ENCODE results near the gene RUNX1. TPM values are rescaled to one million over a fixed set of nuclear protein-coding genes. Genes with fewer than 3 reads are reported as not detected.

Gene RUNX1
- polyA plus RNA-seq, 3 donors = 6.2 to 49.7 (median 8.7) TPM

DNA sequence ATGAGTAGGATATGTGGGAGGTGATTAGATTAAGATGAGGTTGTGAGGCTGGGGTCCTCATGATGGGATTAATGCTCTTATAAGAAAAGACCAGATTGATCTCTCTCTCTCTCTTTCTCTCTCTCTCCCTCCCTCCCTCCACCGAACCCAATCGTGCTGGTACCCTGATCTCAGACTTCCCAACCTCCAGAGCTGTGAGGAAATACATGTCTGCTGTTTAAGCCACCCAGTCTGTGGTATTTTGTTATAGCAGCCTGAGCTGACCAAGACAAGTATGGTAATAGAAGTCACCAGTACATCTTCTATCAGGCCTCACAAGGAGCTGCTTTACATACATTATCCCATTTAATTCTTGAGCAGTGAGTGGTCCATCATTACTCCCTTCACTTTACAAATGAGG is 149.8 kb downstream of the RUNX1 start:
- intact Hi-C loops (cut with micrococcal nuclease) = loop anchor here in 1 of 2 donors (10.0 kb wide), 1 partner anchor 45 kb away; no protein-coding TSS in a partner anchor
- no CpG with 5 or more reads among the region's 2 CpGs for WGBS (ENCODE audit: insufficient coverage)

GRCh38 chr21:34897828-34898227 is 151.3 kb downstream of the RUNX1 start:
- peaks cover 20 to 33% of the 10 kb centered on the region in 2 donors for H3K36me3 Mint-ChIP-seq
- peaks cover 0 to 16% (median 6%) of the 10 kb centered on the region in 7 donors for H3K9me3 Mint-ChIP-seq
- Histone ChIP-seq H3K79me2 (ENCODE audit: insufficient read depth, low read length) (peaks cover 97% of the 10 kb centered on the region), H3K9me3 (replicated peaks in 1 of 2; ENCODE audit: control insufficient read depth in 1 of 2, insufficient read depth in 1 of 2, low read length in 2 of 2) (peaks cover 3 to 4% of the 10 kb centered on the region in 2 donors), H4K20me1 (ENCODE audit: insufficient read depth, low read length) (peaks cover 34% of the 10 kb centered on the region), H2AFZ (ENCODE audit: insufficient read depth, low read depth, low read length, poor library complexity, severe bottlenecking) (no peak overlapping the region), H3K9ac (ENCODE audit: insufficient read depth, low read length, poor library complexity, severe bottlenecking) (no peak overlapping the region), H3K4me2 (replicated peaks; ENCODE audit: extremely low read depth, low read length, poor library complexity, severe bottlenecking) (no peak overlapping the region), H3K36me3 (replicated peaks in 1 of 2; ENCODE audit: control insufficient read depth in 1 of 2, insufficient read depth in 2 of 2, low read length in 2 of 2) (peaks cover 0 to 11% of the 10 kb centered on the region in 2 donors), H3K4me3 (replicated peaks in 1 of 3; ENCODE audit: low read depth in 2 of 3, low read length in 3 of 3) (no peak overlapping the region), H3K4me1 (ENCODE audit: control insufficient read depth in 1 of 2, insufficient read depth in 2 of 2, low read length in 2 of 2) (peaks cover 0 to 6% of the 10 kb centered on the region in 2 donors), H3K27me3 (ENCODE audit: control insufficient read depth in 2 of 2, insufficient read depth in 2 of 2, low read length in 2 of 2) (no peaks in the 10 kb centered on the region), H3K27ac (ENCODE audit: low read depth in 1 of 2, low read length in 2 of 2) (no peak overlapping the region)
- no peak overlapping the region for H3K27ac Mint-ChIP-seq
- no CpG with 5 or more reads among the region's 2 CpGs for WGBS (ENCODE audit: insufficient coverage)
- TF ChIP-seq CTCF (IDR thresholded peaks at IDR 0.05) = no peak
- no peak for DNase-seq
- H3K27me3 Mint-ChIP-seq (ENCODE audit: low read depth in 3 of 3) = no peaks in the 10 kb centered on the region
- H3K4me3 Mint-ChIP-seq = no peak overlapping the region
- H3K4me1 Mint-ChIP-seq = peaks cover 23% of the 10 kb centered on the region
- intact Hi-C loops (cut with micrococcal nuclease) = loop anchor here in 1 of 2 donors (10.0 kb wide), 1 partner anchor 47 kb away; no protein-coding TSS in a partner anchor

More for the DNA sequence above, 149.8 kb downstream of the RUNX1 start:
- peaks cover 0 to 16% (median 6%) of the 10 kb centered on the region in 7 donors for H3K9me3 Mint-ChIP-seq
- Histone ChIP-seq H3K79me2 (ENCODE audit: insufficient read depth, low read length) (peaks cover 97% of the 10 kb centered on the region), H4K20me1 (ENCODE audit: insufficient read depth, low read length) (peaks cover 35% of the 10 kb centered on the region), H3K4me2 (replicated peaks; ENCODE audit: extremely low read depth, low read length, poor library complexity, severe bottlenecking) (no peak overlapping the region), H3K9ac (ENCODE audit: insufficient read depth, low read length, poor library complexity, severe bottlenecking) (no peak overlapping the region), H3K4me1 (ENCODE audit: control insufficient read depth in 1 of 2, insufficient read depth in 2 of 2, low read length in 2 of 2) (peaks cover 0 to 5% of the 10 kb centered on the region in 2 donors), H3K27ac (ENCODE audit: low read depth in 1 of 2, low read length in 2 of 2) (no peak overlapping the region), H3K36me3 (replicated peaks in 1 of 2; ENCODE audit: control insufficient read depth in 1 of 2, insufficient read depth in 2 of 2, low read length in 2 of 2) (peaks cover 0 to 11% of the 10 kb centered on the region in 2 donors), H3K4me3 (replicated peaks in 1 of 3; ENCODE audit: low read depth in 2 of 3, low read length in 3 of 3) (no peak overlapping the region), H3K9me3 (replicated peaks in 1 of 2; ENCODE audit: control insufficient read depth in 1 of 2, insufficient read depth in 1 of 2, low read length in 2 of 2) (peaks cover 3 to 4% of the 10 kb centered on the region in 2 donors), H2AFZ (ENCODE audit: insufficient read depth, low read depth, low read length, poor library complexity, severe bottlenecking) (no peak overlapping the region), H3K27me3 (ENCODE audit: control insufficient read depth in 2 of 2, insufficient read depth in 2 of 2, low read length in 2 of 2) (no peaks in the 10 kb centered on the region)
- DNase-seq = no peak
- peak overlapping the region in 2 of 7 donors; percentile 6 to 24 for H3K27ac Mint-ChIP-seq
- H3K36me3 Mint-ChIP-seq = peaks cover 20 to 33% of the 10 kb centered on the region in 2 donors
- H3K4me1 Mint-ChIP-seq = peaks cover 17% of the 10 kb centered on the region
- no peak overlapping the region for H3K4me3 Mint-ChIP-seq
- no peaks in the 10 kb centered on the region for H3K27me3 Mint-ChIP-seq (ENCODE audit: low read depth in 3 of 3)
- no peak for TF ChIP-seq CTCF (IDR thresholded peaks at IDR 0.05)
